ENCODE results near the gene QSER1.

Gene QSER1

GRCh38 chr11:32990481-32990880, 97.9 kb downstream of the QSER1 start:
- no peaks in the 10 kb centered on the region for H3K27me3 Mint-ChIP-seq
- no peak overlapping the region for H3K27ac Mint-ChIP-seq

GRCh38 chr11:32991427-32991826, 98.8 kb downstream of the QSER1 start:
- Mint-ChIP-seq H3K27ac (no peak overlapping the region), H3K4me3 (no peak overlapping the region)

More at GRCh38 chr11:32990481-32990880, 97.9 kb downstream of the QSER1 start:
- no peak overlapping the region for H3K4me3 Mint-ChIP-seq
- H3K9me3 Mint-ChIP-seq, result peaks cover 12% of the 10 kb centered on the region
- H3K4me1 Mint-ChIP-seq, result no peaks in the 10 kb centered on the region
- peaks cover 4% of the 10 kb centered on the region for H3K36me3 Mint-ChIP-seq

GRCh38 chr11:32991898-32992297, 99.3 kb downstream of the QSER1 start:
- H3K9me3 Mint-ChIP-seq, result peaks cover 12% of the 10 kb centered on the region
- H3K36me3 Mint-ChIP-seq, result peaks cover 4% of the 10 kb centered on the region
- no peaks in the 10 kb centered on the region for H3K27me3 Mint-ChIP-seq
- H3K4me1 Mint-ChIP-seq, result no peaks in the 10 kb centered on the region
- H3K4me3 Mint-ChIP-seq, result no peak overlapping the region
- H3K27ac Mint-ChIP-seq, result no peak overlapping the region

More at GRCh38 chr11:32991427-32991826, 98.8 kb downstream of the QSER1 start:
- Mint-ChIP-seq H3K9me3 (peaks cover 12% of the 10 kb centered on the region), H3K4me1 (no peaks in the 10 kb centered on the region), H3K27me3 (no peaks in the 10 kb centered on the region), H3K36me3 (peaks cover 4% of the 10 kb centered on the region)

- peaks cover 10% of the 10 kb centered on the region for H3K9me3 Mint-ChIP-seq
These were observed 107.6 kb downstream of the QSER1 start for GRCh38 chr11:33000181-33000580.

GRCh38 chr11:33001281-33001680, 108.7 kb downstream of the QSER1 start:
- H3K4me1 Mint-ChIP-seq, result peaks cover 27% of the 10 kb centered on the region
- no peak overlapping the region for H3K4me3 Mint-ChIP-seq
- no peak overlapping the region for H3K27ac Mint-ChIP-seq
- H3K27me3 Mint-ChIP-seq, result no peaks in the 10 kb centered on the region
- H3K9me3 Mint-ChIP-seq, result peaks cover 10% of the 10 kb centered on the region
- peaks cover 2% of the 10 kb centered on the region for H3K36me3 Mint-ChIP-seq

More at GRCh38 chr11:33000181-33000580, 107.6 kb downstream of the QSER1 start:
- H3K4me1 Mint-ChIP-seq, result peaks cover 16% of the 10 kb centered on the region
- no peak overlapping the region for H3K27ac Mint-ChIP-seq
- H3K27me3 Mint-ChIP-seq, result no peaks in the 10 kb centered on the region
- H3K36me3 Mint-ChIP-seq, result peaks cover 2% of the 10 kb centered on the region
- no peak overlapping the region for H3K4me3 Mint-ChIP-seq

- H3K27ac Mint-ChIP-seq, result no peak overlapping the region
- peaks cover 32% of the 10 kb centered on the region for H3K4me1 Mint-ChIP-seq
- peaks cover 10% of the 10 kb centered on the region for H3K9me3 Mint-ChIP-seq
- peaks cover 2% of the 10 kb centered on the region for H3K36me3 Mint-ChIP-seq
- H3K27me3 Mint-ChIP-seq, result no peaks in the 10 kb centered on the region
- H3K4me3 Mint-ChIP-seq, result no peak overlapping the region
These were observed 109.3 kb downstream of the QSER1 start for GRCh38 chr11:33001751-33002542.

- H3K27ac Mint-ChIP-seq, result peak overlapping the region; percentile 8
- no peaks in the 10 kb centered on the region for H3K9me3 Mint-ChIP-seq
- H3K36me3 Mint-ChIP-seq, result no peaks in the 10 kb centered on the region
- no peaks in the 10 kb centered on the region for H3K27me3 Mint-ChIP-seq
- peaks cover 44% of the 10 kb centered on the region for H3K4me1 Mint-ChIP-seq
- peak overlapping the region; percentile 37 for H3K4me3 Mint-ChIP-seq
These were observed 112.6 kb downstream of the QSER1 start for GRCh38 chr11:33005175-33005574.

- H3K36me3 Mint-ChIP-seq, result no peaks in the 10 kb centered on the region
These were observed 113.4 kb downstream of the QSER1 start for GRCh38 chr11:33006010-33006409.

GRCh38 chr11:33013755-33014154, 121.1 kb downstream of the QSER1 start:
- Mint-ChIP-seq H3K36me3 (no peaks in the 10 kb centered on the region), H3K4me3 (no peak overlapping the region), H3K9me3 (no peaks in the 10 kb centered on the region), H3K27me3 (peaks cover 3% of the 10 kb centered on the region), H3K27ac (no peak overlapping the region), H3K4me1 (peaks cover 59% of the 10 kb centered on the region)

More at GRCh38 chr11:33006010-33006409, 113.4 kb downstream of the QSER1 start:
- H3K4me3 Mint-ChIP-seq, result no peak overlapping the region
- H3K27me3 Mint-ChIP-seq, result no peaks in the 10 kb centered on the region
- no peaks in the 10 kb centered on the region for H3K9me3 Mint-ChIP-seq
- peaks cover 52% of the 10 kb centered on the region for H3K4me1 Mint-ChIP-seq
- no peak overlapping the region for H3K27ac Mint-ChIP-seq

GRCh38 chr11:33015621-33016551, 123.3 kb downstream of the QSER1 start, which contains the start of gene DEPDC7:
TSS of gene DEPDC7 (plus strand) at chr11:33015878. CDS start at chr11:33015956, 78 bp downstream.
- H3K27ac Mint-ChIP-seq, result peak within 1 kb of the TSS; percentile 27
- no peaks in the 10 kb centered on the region for H3K36me3 Mint-ChIP-seq
- H3K4me1 Mint-ChIP-seq, result peaks cover 56% of the 10 kb centered on the region
- H3K4me3 Mint-ChIP-seq, result peak within 1 kb of the TSS; percentile 88
- H3K9me3 Mint-ChIP-seq, result no peaks in the 10 kb centered on the region
- H3K27me3 Mint-ChIP-seq, result peaks cover 3% of the 10 kb centered on the region

GRCh38 chr11:33016654-33017053, 124.0 kb downstream of the QSER1 start:
- Mint-ChIP-seq H3K9me3 (no peaks in the 10 kb centered on the region), H3K27ac (peak overlapping the region; percentile 27), H3K27me3 (peaks cover 3% of the 10 kb centered on the region), H3K36me3 (no peaks in the 10 kb centered on the region), H3K4me3 (peak overlapping the region; percentile 82), H3K4me1 (peaks cover 54% of the 10 kb centered on the region)

- no peak overlapping the region for H3K27ac Mint-ChIP-seq
- no peak overlapping the region for H3K4me3 Mint-ChIP-seq
- no peaks in the 10 kb centered on the region for H3K36me3 Mint-ChIP-seq
- H3K4me1 Mint-ChIP-seq, result peaks cover 57% of the 10 kb centered on the region
- H3K9me3 Mint-ChIP-seq, result no peaks in the 10 kb centered on the region
- H3K27me3 Mint-ChIP-seq, result peaks cover 3% of the 10 kb centered on the region
These were observed 124.9 kb downstream of the QSER1 start for GRCh38 chr11:33017478-33017877.

- Mint-ChIP-seq H3K4me1 (peaks cover 54% of the 10 kb centered on the region), H3K9me3 (no peaks in the 10 kb centered on the region), H3K4me3 (no peak overlapping the region)
These were observed 125.4 kb downstream of the QSER1 start for GRCh38 chr11:33017965-33018364.

GRCh38 chr11:33018840-33019239, 126.2 kb downstream of the QSER1 start:
- Mint-ChIP-seq H3K27me3 (peaks cover 3% of the 10 kb centered on the region), H3K4me3 (no peak overlapping the region), H3K4me1 (peaks cover 50% of the 10 kb centered on the region), H3K36me3 (no peaks in the 10 kb centered on the region), H3K27ac (no peak overlapping the region), H3K9me3 (no peaks in the 10 kb centered on the region)

More at GRCh38 chr11:33017965-33018364, 125.4 kb downstream of the QSER1 start:
- no peak overlapping the region for H3K27ac Mint-ChIP-seq
- peaks cover 3% of the 10 kb centered on the region for H3K27me3 Mint-ChIP-seq
- no peaks in the 10 kb centered on the region for H3K36me3 Mint-ChIP-seq

GRCh38 chr11:33021501-33021900, 128.9 kb downstream of the QSER1 start:
- Mint-ChIP-seq H3K4me3 (no peak overlapping the region), H3K36me3 (no peaks in the 10 kb centered on the region), H3K4me1 (peaks cover 39% of the 10 kb centered on the region), H3K27ac (no peak overlapping the region), H3K27me3 (peaks cover under 1% of the 10 kb centered on the region), H3K9me3 (no peaks in the 10 kb centered on the region)
